HepG2 (cell line): ENCODE results near the gene ARHGAP31. TPM values are rescaled to one million over a fixed set of nuclear protein-coding genes. Genes with fewer than 3 reads are reported as not detected.

Source experiments
- ATAC-seq: fragments of 200-7000 bp; cut with Tn5 transposase; 3 replicates; pipeline ENCODE4 v1.9.1; 2020; ENCODE audit warnings: mild to moderate bottlenecking, moderate library complexity
- BruUV-seq: library from RNA; stranded (reverse); fragments of 400-500 nt; replicated peaks from 2 replicates; lab custom pipeline; 2021; lab: Mats Ljungman, UMichigan
- CTCF ChIA-PET: fragments of 300-600 bp; formaldehyde crosslinking; extraction: SDS; loops from one replicate; lab custom pipeline; 2021; ENCODE audit warnings: low total read pairs, inconsistent platforms, low intra/inter-chr PET ratio; lab: Yijun Ruan, JAX
- POLR2A ChIA-PET: fragments of 350-600 bp; sonication (Branson Sonifier 250); formaldehyde crosslinking; loops from one replicate; lab custom pipeline; 2020; ENCODE audit warnings: antibody characterized with exemption, inconsistent platforms; lab: Yijun Ruan, JAX
- DNase-seq: peaks from one replicate; pipeline ENCODE4 v3.0.0-alpha.2; 2015; ENCODE audit warnings: low spot score
- FAIRE-seq: peaks from 3 replicates; lab custom pipeline; 2011; peaks lifted over from hg19 to GRCh38; lab: Jason Lieb, UNC
- H2AFZ ChIP-seq: one replicate; pipeline ENCODE4 v1.6.1; 2011; ENCODE audit warnings: low read length, inconsistent platforms
- H3K27ac ChIP-seq: fragments of 300-600 bp; 3 replicates; pipeline ENCODE4 v1.8.0; 2011; ENCODE audit warnings: mixed run types, mild to moderate bottlenecking, mixed read lengths, low read length, inconsistent platforms; ENCODE audit not compliant: insufficient read depth; ENCODE audit errors: extremely low read length
- H3K27me3 ChIP-seq, 2 experiments: fragments of 200-600 bp in 1 of 2; 2 replicates in 1 of 2; 3 replicates in 1 of 2; pipeline versions ENCODE4 v1.6.0 to v1.8.0; 2011; ENCODE audit warnings: low read length in 2 of 2, mild to moderate bottlenecking in 2 of 2, moderate library complexity in 2 of 2, inconsistent platforms in 1 of 2; ENCODE audit not compliant: insufficient read depth in 2 of 2, control insufficient read depth in 1 of 2
- H3K36me3 ChIP-seq, 2 experiments: fragments of 200-600 bp in 1 of 2; replicated peaks in 1 of 2; 2 replicates in 1 of 2; 3 replicates in 1 of 2; pipeline versions ENCODE4 v1.5.1 to v1.8.0; 2011; ENCODE audit warnings: low read length in 2 of 2, inconsistent platforms in 1 of 2; ENCODE audit not compliant: insufficient read depth in 2 of 2, control insufficient read depth in 1 of 2
- H3K4me1 ChIP-seq: 2 replicates; pipeline ENCODE4 v1.5.1; 2012; ENCODE audit warnings: low read length, inconsistent platforms; ENCODE audit not compliant: insufficient read depth
- H3K4me2 ChIP-seq: 2 replicates; pipeline ENCODE4 v1.6.0; 2011; ENCODE audit warnings: low read depth, low read length, inconsistent platforms
- H3K4me3 ChIP-seq, 3 experiments: fragments of 200-600 bp in 1 of 3; sonication (generic), shearing (Covaris generic) in 1 of 3; replicated peaks in 1 of 3; 2 replicates each; pipeline ENCODE4 v1.5.1; 2011 to 2016; ENCODE audit warnings: low read length in 3 of 3, inconsistent platforms in 2 of 3, low read depth in 2 of 3, mild to moderate bottlenecking in 2 of 3, control low read depth in 1 of 3, mixed read lengths in 1 of 3; ENCODE audit not compliant: insufficient read depth in 1 of 3
- H3K79me2 ChIP-seq: one replicate; pipeline ENCODE4 v1.6.1; 2011; ENCODE audit warnings: low read length, inconsistent platforms; ENCODE audit not compliant: insufficient read depth
- H3K9ac ChIP-seq: 2 replicates; pipeline ENCODE4 v1.6.0; 2011; ENCODE audit warnings: mild to moderate bottlenecking, low read depth, low read length, inconsistent platforms; ENCODE audit not compliant: insufficient read depth
- H3K9me3 ChIP-seq: 2 replicates; pipeline ENCODE4 v1.5.1; 2012; ENCODE audit warnings: mild to moderate bottlenecking, low read length
- H4K20me1 ChIP-seq: 2 replicates; pipeline ENCODE4 v1.6.0; 2011; ENCODE audit warnings: inconsistent platforms, mild to moderate bottlenecking, low read length, moderate library complexity; ENCODE audit not compliant: insufficient read depth
- AHR ChIP-seq: IDR thresholded peaks from 2 replicates; pipeline ENCODE4 v1.6.1; 2018; ENCODE audit warnings: missing genetic modification reagents, missing compliant biosample characterization
- CBFB ChIP-seq: sonication (generic); formaldehyde crosslinking; IDR thresholded peaks from 2 replicates; pipeline ENCODE4 v1.4.0; 2020; ENCODE audit warnings: missing genetic modification reagents
- FOSL1 ChIP-seq: sonication (generic); formaldehyde crosslinking; IDR thresholded peaks from 2 replicates; pipeline ENCODE4 v1.9.0; 2021; ENCODE audit warnings: missing genetic modification reagents, borderline replicate concordance
- JUND ChIP-seq: sonication (generic); formaldehyde crosslinking; IDR thresholded peaks from 2 replicates; pipeline ENCODE4 v1.8.0; 2022; ENCODE audit warnings: mild to moderate bottlenecking, missing genetic modification reagents
- NONO ChIP-seq, 2 experiments: fragments of 450-650 bp in 1 of 2; sonication (generic) in 1 of 2; formaldehyde crosslinking in 1 of 2; IDR thresholded peaks in 1 of 2; conservative IDR thresholded peaks in 1 of 2; 2 replicates each; pipeline versions ENCODE4 v1.6.1 to v1.8.0; 2017 to 2022; ENCODE audit warnings: mild to moderate bottlenecking in 1 of 2, missing genetic modification reagents in 1 of 2, moderate library complexity in 1 of 2
- RBM39 ChIP-seq: fragments of 200-400 bp; formaldehyde crosslinking; IDR thresholded peaks from one replicate; pipeline ENCODE4 v1.6.1; 2018; ENCODE audit warnings: antibody characterized with exemption, mild to moderate bottlenecking, low read depth, low read length; ENCODE audit not compliant: poor library complexity, severe bottlenecking
- TAF15 ChIP-seq: fragments of 200-400 bp; formaldehyde crosslinking; IDR thresholded peaks from one replicate; pipeline ENCODE4 v1.6.1; 2018; ENCODE audit warnings: mild to moderate bottlenecking, low read depth, low read length; ENCODE audit not compliant: poor library complexity, severe bottlenecking
- ZNF446 ChIP-seq: sonication (generic); formaldehyde crosslinking; IDR thresholded peaks from 2 replicates; pipeline ENCODE4 v1.5.0; 2020; ENCODE audit warnings: mild to moderate bottlenecking, missing genetic modification reagents
- ZNF609 ChIP-seq: sonication (generic); formaldehyde crosslinking; IDR thresholded peaks from 2 replicates; pipeline ENCODE4 v1.4.0; 2020; ENCODE audit warnings: mild to moderate bottlenecking, missing genetic modification reagents, borderline replicate concordance
- ZNF644 ChIP-seq: IDR thresholded peaks from 2 replicates; pipeline ENCODE4 v1.6.1; 2016; ENCODE audit warnings: low read depth
- ZNF678 ChIP-seq: sonication (generic); formaldehyde crosslinking; IDR thresholded peaks from 2 replicates; pipeline ENCODE4 v1.4.0; 2020; ENCODE audit warnings: mild to moderate bottlenecking, missing genetic modification reagents
- in situ Hi-C: cut with HindIII; loops from 2 replicates; pipeline ENCODE4 v1.10.0; 2017; ENCODE audit warnings: low pct_unique_long_range_greater_than_20kb; ENCODE audit not compliant: extremely low pct_ligation_motif_present
- intact Hi-C: fragments of 100-400 bp; cut with micrococcal nuclease; formaldehyde crosslinking; loops from one replicate; pipeline ENCODE4 v1.10.0; 2022; ENCODE audit not compliant: unreplicated experiment
- polyA plus RNA-seq, 8 experiments: library from polyadenylated mRNA; depleted of rRNA in 3 of 8; stranded (reverse) in 7 of 8; unstranded in 1 of 8; fragments of >200 nt; fragmentation: Illumina TruSeq in 4 of 8; extraction: Trizol in 4 of 8; gene quantifications; 2 replicates each; pipeline versions ENCODE4 v1.2.1 to v1.2.3, GENCODE V29; 2011 to 2016; ENCODE audit warnings: low read depth in 4 of 8, missing spikeins in 1 of 8, mixed read lengths in 1 of 8; ENCODE audit not compliant: insufficient read depth in 1 of 8
- total RNA-seq, 5 experiments: library from RNA; depleted of rRNA; stranded (reverse); fragments of >200 nt; fragmentation: Illumina TruSeq; extraction: Trizol; gene quantifications; 2 replicates each; pipeline ENCODE4 v1.2.3, GENCODE V29; 2016; ENCODE audit warnings: low read depth in 1 of 5
- TF ChIP-seq, protein P1 (sequence below): sonication (generic); formaldehyde crosslinking; IDR thresholded peaks from 2 replicates; pipeline ENCODE4 v1.4.0; 2020; ENCODE audit warnings: missing genetic modification reagents
- TF ChIP-seq, protein P2 (sequence below): sonication (generic); formaldehyde crosslinking; conservative IDR thresholded peaks from 2 replicates; pipeline ENCODE4 v1.4.0; 2020; ENCODE audit warnings: missing genetic modification reagents
- TF ChIP-seq, protein P3 (sequence below): sonication (generic); formaldehyde crosslinking; IDR thresholded peaks from 2 replicates; pipeline ENCODE4 v1.5.0; 2020; ENCODE audit warnings: mild to moderate bottlenecking, missing genetic modification reagents

The ARHGAP31 gene
- total and polyA plus RNA-seq, 2 of the 13 experiments (the other 11 are each of a cell fraction or from before 2014, with no cell fraction given), result not detected

DNA sequence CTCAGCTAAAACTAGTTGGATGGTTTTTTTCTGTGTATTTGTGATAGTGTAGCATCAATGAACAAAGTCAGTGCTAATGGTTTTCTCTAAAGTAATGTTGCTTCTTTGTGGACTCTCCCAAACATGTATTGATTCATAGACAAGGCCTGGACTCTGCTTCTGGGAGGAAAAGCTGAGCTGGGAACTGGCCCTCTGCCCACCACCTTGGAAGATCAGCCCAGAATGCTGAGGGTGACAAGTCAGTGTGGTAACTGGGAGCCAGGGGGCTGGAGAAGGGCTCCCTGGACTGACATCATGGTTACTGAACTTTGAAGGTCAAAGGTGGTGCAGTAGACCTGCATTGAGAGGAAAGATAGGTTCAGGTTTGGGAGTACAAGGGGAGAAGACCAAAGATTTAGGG, 3.0 kb downstream of the ARHGAP31 start:
- Histone ChIP-seq H3K9ac (no peak overlapping the region), H3K9me3 (no peaks in the 10 kb centered on the region), H3K4me1 (peaks cover 24% of the 10 kb centered on the region), H3K4me2 (no peak overlapping the region), H3K27me3 (peaks cover 2 to 46% of the 10 kb centered on the region in 2 experiments; a peak in 4 of 5 replicates), H2AFZ (no peak overlapping the region), H4K20me1 (no peaks in the 10 kb centered on the region), H3K36me3 (no peaks in the 10 kb centered on the region), H3K27ac (no peak overlapping the region), H3K4me3 (no peak overlapping the region), H3K79me2 (no peaks in the 10 kb centered on the region)
- ATAC-seq, result no peak
- ChIA-PET POLR2A (no interaction called here), CTCF (no interaction called here)
- no TSS peak for BruUV-seq
- in situ Hi-C loops, result no loop called here
- no peak for FAIRE-seq
- DNase-seq, result no peak
- intact Hi-C loops, result no loop called here
- TF ChIP-seq, protein P1, sequence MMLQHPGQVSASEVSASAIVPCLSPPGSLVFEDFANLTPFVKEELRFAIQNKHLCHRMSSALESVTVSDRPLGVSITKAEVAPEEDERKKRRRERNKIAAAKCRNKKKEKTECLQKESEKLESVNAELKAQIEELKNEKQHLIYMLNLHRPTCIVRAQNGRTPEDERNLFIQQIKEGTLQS (CRISPR knock-in tag), result no peak
- TF ChIP-seq AHR (CRISPR knock-in tag) (no peak), NONO (IDR thresholded peaks at IDR 0.05) (no peak), NONO (CRISPR knock-in tag; conservative IDR thresholded peaks at IDR 0.05) (no peak), ZNF644 (CRISPR knock-in tag) (no peak), TAF15 (no peak), ZNF609 (CRISPR knock-in tag) (no peak), RBM39 (no peak), JUND (no peak), ZNF446 (CRISPR knock-in tag) (no peak), CBFB (CRISPR knock-in tag) (no peak), FOSL1 (no peak), ZNF678 (no peak)
- TF ChIP-seq, protein P2, sequence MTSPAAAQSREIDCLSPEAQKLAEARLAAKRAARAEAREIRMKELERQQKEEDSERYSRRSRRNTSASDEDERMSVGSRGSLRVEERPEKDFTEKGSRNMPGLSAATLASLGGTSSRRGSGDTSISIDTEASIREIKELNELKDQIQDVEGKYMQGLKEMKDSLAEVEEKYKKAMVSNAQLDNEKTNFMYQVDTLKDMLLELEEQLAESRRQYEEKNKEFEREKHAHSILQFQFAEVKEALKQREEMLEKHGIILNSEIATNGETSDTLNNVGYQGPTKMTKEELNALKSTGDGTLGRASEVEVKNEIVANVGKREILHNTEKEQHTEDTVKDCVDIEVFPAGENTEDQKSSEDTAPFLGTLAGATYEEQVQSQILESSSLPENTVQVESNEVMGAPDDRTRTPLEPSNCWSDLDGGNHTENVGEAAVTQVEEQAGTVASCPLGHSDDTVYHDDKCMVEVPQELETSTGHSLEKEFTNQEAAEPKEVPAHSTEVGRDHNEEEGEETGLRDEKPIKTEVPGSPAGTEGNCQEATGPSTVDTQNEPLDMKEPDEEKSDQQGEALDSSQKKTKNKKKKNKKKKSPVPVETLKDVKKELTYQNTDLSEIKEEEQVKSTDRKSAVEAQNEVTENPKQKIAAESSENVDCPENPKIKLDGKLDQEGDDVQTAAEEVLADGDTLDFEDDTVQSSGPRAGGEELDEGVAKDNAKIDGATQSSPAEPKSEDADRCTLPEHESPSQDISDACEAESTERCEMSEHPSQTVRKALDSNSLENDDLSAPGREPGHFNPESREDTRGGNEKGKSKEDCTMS (CRISPR knock-in tag), result no peak
- TF ChIP-seq, protein P3, sequence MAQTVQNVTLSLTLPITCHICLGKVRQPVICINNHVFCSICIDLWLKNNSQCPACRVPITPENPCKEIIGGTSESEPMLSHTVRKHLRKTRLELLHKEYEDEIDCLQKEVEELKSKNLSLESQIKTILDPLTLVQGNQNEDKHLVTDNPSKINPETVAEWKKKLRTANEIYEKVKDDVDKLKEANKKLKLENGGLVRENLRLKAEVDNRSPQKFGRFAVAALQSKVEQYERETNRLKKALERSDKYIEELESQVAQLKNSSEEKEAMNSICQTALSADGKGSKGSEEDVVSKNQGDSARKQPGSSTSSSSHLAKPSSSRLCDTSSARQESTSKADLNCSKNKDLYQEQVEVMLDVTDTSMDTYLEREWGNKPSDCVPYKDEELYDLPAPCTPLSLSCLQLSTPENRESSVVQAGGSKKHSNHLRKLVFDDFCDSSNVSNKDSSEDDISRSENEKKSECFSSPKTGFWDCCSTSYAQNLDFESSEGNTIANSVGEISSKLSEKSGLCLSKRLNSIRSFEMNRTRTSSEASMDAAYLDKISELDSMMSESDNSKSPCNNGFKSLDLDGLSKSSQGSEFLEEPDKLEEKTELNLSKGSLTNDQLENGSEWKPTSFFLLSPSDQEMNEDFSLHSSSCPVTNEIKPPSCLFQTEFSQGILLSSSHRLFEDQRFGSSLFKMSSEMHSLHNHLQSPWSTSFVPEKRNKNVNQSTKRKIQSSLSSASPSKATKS, result no peak
